Loucy (cell line): ENCODE measurements around the gene ANAPC5.
"Not testable (repeated sequence)": the region's sequence is repeated elsewhere in the genome, so short reads cannot be mapped to it uniquely, and the experiment has no call there.

Experiments
- H2AFZ ChIP-seq: fragments of 200-600 bp; sonication (generic); 2 replicates; pipeline ENCODE4 v1.6.0; 2016; ENCODE audit warnings: antibody characterized with exemption, mild to moderate bottlenecking, low read length, moderate library complexity
- H3F3A ChIP-seq: fragments of 200-600 bp; 2 replicates; pipeline ENCODE4 v1.6.0; 2016; ENCODE audit warnings: antibody characterized with exemption, low read depth, mild to moderate bottlenecking
- H3K27me3 ChIP-seq: fragments of 200-600 bp; sonication (generic); 2 replicates; pipeline ENCODE4 v1.6.1; 2014; ENCODE audit warnings: low read length, mild to moderate bottlenecking; ENCODE audit not compliant: insufficient read depth, poor library complexity, severe bottlenecking
- H3K36me3 ChIP-seq: fragments of 200-600 bp; sonication (generic); 2 replicates; pipeline ENCODE4 v1.6.1; 2016; ENCODE audit warnings: low read length; ENCODE audit not compliant: insufficient read depth
- H3K4me1 ChIP-seq: fragments of 200-600 bp; sonication (generic); 2 replicates; pipeline ENCODE4 v1.5.1; 2014; ENCODE audit warnings: low read length, mild to moderate bottlenecking; ENCODE audit not compliant: insufficient read depth, poor library complexity, severe bottlenecking
- H3K4me2 ChIP-seq: fragments of 200-600 bp; sonication (generic); 2 replicates; pipeline ENCODE4 v1.6.0; 2014; ENCODE audit warnings: antibody characterized with exemption, low read length, low read depth, mild to moderate bottlenecking; ENCODE audit not compliant: poor library complexity, severe bottlenecking
- H3K4me3 ChIP-seq: fragments of 200-600 bp; sonication (generic); 2 replicates; pipeline ENCODE4 v1.5.1; 2014; ENCODE audit warnings: low read length, mild to moderate bottlenecking, mixed read lengths; ENCODE audit not compliant: poor library complexity, severe bottlenecking
- H3K79me2 ChIP-seq: fragments of 200-600 bp; sonication (generic); 2 replicates; pipeline ENCODE4 v1.6.1; 2014; ENCODE audit warnings: low read length; ENCODE audit not compliant: insufficient read depth
- H3K9ac ChIP-seq: fragments of 200-600 bp; sonication (generic); 2 replicates; pipeline ENCODE4 v1.6.0; 2014; ENCODE audit warnings: mild to moderate bottlenecking, low read depth, low read length, moderate library complexity; ENCODE audit not compliant: poor library complexity, severe bottlenecking
- H3K9me2 ChIP-seq: fragments of 200-600 bp; sonication (generic); replicated peaks from 2 replicates; pipeline ENCODE4 v1.6.1; 2016; ENCODE audit warnings: low read depth, low read length, mixed read lengths
- H3K9me3 ChIP-seq: fragments of 200-600 bp; sonication (generic); 2 replicates; pipeline ENCODE4 v1.6.1; 2014; ENCODE audit warnings: mild to moderate bottlenecking, antibody characterized with exemption, low read length, low read depth; ENCODE audit not compliant: insufficient read depth
- H4K20me1 ChIP-seq: fragments of 200-600 bp; sonication (generic); 2 replicates; pipeline ENCODE4 v1.6.0; 2014; ENCODE audit warnings: antibody characterized with exemption, low read length, mild to moderate bottlenecking; ENCODE audit not compliant: insufficient read depth, poor library complexity, severe bottlenecking
- EZH2phosphoT487 ChIP-seq: fragments of 200-600 bp; IDR thresholded peaks from 2 replicates; pipeline ENCODE4 v1.6.1; 2018; ENCODE audit warnings: antibody characterized with exemption, mild to moderate bottlenecking, moderate library complexity, borderline replicate concordance
- TF ChIP-seq, protein P1 (sequence below): fragments of 200-600 bp; sonication (generic); conservative IDR thresholded peaks from 2 replicates; pipeline ENCODE4 v1.5.1; 2014; ENCODE audit warnings: mild to moderate bottlenecking, antibody characterized with exemption, low read length

The ANAPC5 gene

DNA sequence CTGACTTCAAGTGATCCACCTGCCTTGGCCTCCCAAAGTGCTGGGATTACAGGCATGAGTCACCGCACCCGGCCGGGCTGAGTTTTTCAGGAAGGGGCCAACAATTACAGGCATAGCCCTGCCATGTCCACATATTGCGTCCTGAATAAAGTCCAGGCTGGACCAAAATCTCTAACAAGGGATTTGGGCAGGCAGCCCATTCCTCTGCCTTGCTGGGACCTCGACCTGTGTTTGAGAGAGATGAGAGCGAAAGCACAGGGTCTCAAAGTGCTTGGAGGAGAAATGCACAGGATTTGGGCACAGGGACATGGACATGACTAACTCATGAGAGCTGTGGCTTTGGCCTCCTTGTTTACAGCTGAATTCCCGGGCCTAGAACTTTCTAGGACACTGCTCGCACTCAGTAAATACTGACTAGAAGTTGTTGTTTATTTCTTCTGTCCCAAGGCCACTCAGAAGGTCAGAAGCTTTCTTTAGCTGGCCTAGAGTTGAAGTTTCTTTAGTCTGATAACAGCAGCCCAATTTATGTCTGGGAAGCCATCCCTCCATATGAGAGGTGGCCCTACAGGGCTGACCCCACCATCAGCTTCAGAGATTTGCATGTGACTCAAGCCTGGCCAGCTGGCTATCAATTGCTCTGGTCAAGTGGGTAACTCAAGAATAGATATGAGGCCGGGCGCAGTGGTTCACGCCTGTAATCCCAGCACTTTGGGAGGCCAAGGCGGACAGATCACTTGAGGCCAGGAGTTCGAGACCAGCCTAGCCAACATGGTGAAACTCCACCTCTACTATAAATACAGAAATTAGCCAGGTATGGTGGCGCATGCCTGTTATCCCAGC lies 67.4 kb downstream of the ANAPC5 start:
- Histone ChIP-seq H3K27me3 (no peaks in the 10 kb centered on the region), H3F3A (no peaks in the 10 kb centered on the region), H3K79me2 (no peaks in the 10 kb centered on the region), H3K9me3 (no peaks in the 10 kb centered on the region), H3K4me3 (no peak overlapping the region), H3K4me2 (no peak overlapping the region), H4K20me1 (no peaks in the 10 kb centered on the region), H3K4me1 (no peaks in the 10 kb centered on the region), H3K36me3 (no peaks in the 10 kb centered on the region), H2AFZ (no peak overlapping the region), H3K9ac (no peak overlapping the region), H3K9me2 (no peaks in the 10 kb centered on the region)
- TF ChIP-seq EZH2phosphoT487: no peak
- TF ChIP-seq, protein P1, sequence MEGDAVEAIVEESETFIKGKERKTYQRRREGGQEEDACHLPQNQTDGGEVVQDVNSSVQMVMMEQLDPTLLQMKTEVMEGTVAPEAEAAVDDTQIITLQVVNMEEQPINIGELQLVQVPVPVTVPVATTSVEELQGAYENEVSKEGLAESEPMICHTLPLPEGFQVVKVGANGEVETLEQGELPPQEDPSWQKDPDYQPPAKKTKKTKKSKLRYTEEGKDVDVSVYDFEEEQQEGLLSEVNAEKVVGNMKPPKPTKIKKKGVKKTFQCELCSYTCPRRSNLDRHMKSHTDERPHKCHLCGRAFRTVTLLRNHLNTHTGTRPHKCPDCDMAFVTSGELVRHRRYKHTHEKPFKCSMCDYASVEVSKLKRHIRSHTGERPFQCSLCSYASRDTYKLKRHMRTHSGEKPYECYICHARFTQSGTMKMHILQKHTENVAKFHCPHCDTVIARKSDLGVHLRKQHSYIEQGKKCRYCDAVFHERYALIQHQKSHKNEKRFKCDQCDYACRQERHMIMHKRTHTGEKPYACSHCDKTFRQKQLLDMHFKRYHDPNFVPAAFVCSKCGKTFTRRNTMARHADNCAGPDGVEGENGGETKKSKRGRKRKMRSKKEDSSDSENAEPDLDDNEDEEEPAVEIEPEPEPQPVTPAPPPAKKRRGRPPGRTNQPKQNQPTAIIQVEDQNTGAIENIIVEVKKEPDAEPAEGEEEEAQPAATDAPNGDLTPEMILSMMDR: no peak

DNA sequence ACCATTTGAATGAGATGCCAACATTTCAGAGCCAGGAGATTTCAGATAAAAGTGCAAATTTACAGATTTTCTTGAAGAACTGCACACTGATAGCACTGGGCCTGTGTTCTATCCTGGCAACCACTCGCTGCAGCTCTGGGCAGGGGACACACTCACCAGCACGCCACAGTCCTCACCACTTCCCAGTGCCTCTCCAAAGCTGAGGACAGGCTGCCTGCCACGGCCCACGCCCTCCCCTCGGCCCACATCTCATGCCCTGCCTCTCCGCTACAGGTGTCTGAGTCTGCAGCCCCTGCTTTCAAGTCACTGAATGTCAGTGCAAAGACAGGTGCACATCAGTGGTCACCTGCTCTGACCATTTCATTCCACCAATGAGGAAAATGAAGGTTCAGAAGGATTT lies 68.4 kb downstream of the ANAPC5 start:
- TF ChIP-seq, protein P1: no peak
- TF ChIP-seq EZH2phosphoT487: no peak
- H3K4me3 ChIP-seq: no peak overlapping the region
- no peaks in the 10 kb centered on the region for H3K9me3 ChIP-seq
- no peak overlapping the region for H3K9ac ChIP-seq
- H3K4me2 ChIP-seq: no peak overlapping the region
- no peaks in the 10 kb centered on the region for H3K9me2 ChIP-seq
- no peaks in the 10 kb centered on the region for H3K79me2 ChIP-seq
- no peaks in the 10 kb centered on the region for H3F3A ChIP-seq
- no peaks in the 10 kb centered on the region for H3K36me3 ChIP-seq
- H3K4me1 ChIP-seq: no peaks in the 10 kb centered on the region
- H3K27me3 ChIP-seq: no peaks in the 10 kb centered on the region
- H2AFZ ChIP-seq: no peak overlapping the region
- H4K20me1 ChIP-seq: no peaks in the 10 kb centered on the region

DNA sequence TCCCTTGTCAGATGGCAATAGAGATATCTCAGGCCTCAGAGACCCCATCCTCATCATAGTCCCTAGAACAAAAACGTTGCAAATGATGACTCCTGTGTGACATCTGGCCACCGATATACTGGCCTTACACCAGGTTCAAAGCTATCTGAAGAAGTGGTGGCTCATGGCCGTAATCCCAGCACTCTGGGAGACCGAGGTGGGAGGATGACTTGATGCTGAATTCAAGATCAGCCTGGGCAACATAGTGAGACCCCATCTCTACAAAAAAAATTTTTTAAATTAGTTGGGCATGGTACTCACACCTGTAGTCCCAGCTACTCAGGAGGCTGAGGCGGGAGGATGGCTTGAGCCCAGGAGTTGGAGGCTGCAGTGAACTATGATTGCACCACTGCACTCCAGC lies 68.8 kb downstream of the ANAPC5 start:
- H3K9me3 ChIP-seq: no peaks in the 10 kb centered on the region
- TF ChIP-seq, protein P1: no peak
- TF ChIP-seq EZH2phosphoT487: no peak
- no peaks in the 10 kb centered on the region for H3F3A ChIP-seq
- H3K9me2 ChIP-seq: no peaks in the 10 kb centered on the region
- H3K4me2 ChIP-seq: no peak overlapping the region
- no peaks in the 10 kb centered on the region for H3K79me2 ChIP-seq
- H3K4me3 ChIP-seq: no peak overlapping the region
- H3K4me1 ChIP-seq: no peaks in the 10 kb centered on the region
- H3K36me3 ChIP-seq: no peaks in the 10 kb centered on the region
- H2AFZ ChIP-seq: no peak overlapping the region
- H3K27me3 ChIP-seq: no peaks in the 10 kb centered on the region
- no peaks in the 10 kb centered on the region for H4K20me1 ChIP-seq
- H3K9ac ChIP-seq: no peak overlapping the region

DNA sequence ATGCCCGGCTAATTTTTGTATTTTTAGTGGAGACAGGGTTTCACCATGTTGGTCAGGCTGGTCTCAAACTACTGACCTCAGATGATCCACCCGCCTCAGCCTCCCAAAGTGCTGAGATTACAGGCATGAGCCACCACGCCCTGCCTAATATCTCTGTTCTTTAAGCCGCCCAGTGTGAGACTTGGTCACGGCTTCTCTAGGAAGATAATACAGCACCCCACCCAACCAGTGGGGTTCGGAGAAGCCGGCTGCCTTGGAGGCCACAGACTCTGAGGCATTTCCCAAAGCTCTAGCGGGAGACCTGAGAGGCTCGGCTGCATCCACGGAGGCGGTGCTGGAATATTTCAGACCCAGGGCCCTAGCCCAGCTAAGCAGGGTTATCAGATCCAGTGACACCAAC lies 69.3 kb downstream of the ANAPC5 start:
- not testable (repeated sequence) for H3K27me3 ChIP-seq, H3K9ac ChIP-seq, H3K4me1 ChIP-seq, H3F3A ChIP-seq, H3K9me3 ChIP-seq, H3K4me3 ChIP-seq, H3K79me2 ChIP-seq, H2AFZ ChIP-seq, H3K36me3 ChIP-seq, H3K4me2 ChIP-seq, H3K9me2 ChIP-seq, H4K20me1 ChIP-seq
